ENCODE measurements around the gene PLXNA1. TPM values are rescaled to one million over a fixed set of nuclear protein-coding genes. Genes with fewer than 3 reads are reported as not detected.
A peak's percentile ranks its signal among the peaks of the same experiment; 100 is the strongest.

PLXNA1 gene
- total and polyA plus RNA-seq, 9 donors = 9.2 to 47.2 (median 25.7) TPM

- WGBS, 3 donors = 60 to 77% (median 71%) methylated on average over 15 to 17 of the region's 17 CpGs
- peak in 2 of 5 donors; percentile 37 to 42 for DNase-seq
- H3K4me3 ChIP-seq = no peak overlapping the region
- peak overlapping the region; percentile 18 to 24 for H3K27ac ChIP-seq
- intact Hi-C loops (cut with DNase I) = no loop called here
- no peaks in the 10 kb centered on the region for H3K9me3 ChIP-seq
- H3K27me3 ChIP-seq = no peaks in the 10 kb centered on the region
- TF ChIP-seq POLR2A (IDR thresholded peaks at IDR 0.05) (no peak), EP300 (IDR thresholded peaks at IDR 0.05) (no peak)
- TF ChIP-seq, protein P1, sequence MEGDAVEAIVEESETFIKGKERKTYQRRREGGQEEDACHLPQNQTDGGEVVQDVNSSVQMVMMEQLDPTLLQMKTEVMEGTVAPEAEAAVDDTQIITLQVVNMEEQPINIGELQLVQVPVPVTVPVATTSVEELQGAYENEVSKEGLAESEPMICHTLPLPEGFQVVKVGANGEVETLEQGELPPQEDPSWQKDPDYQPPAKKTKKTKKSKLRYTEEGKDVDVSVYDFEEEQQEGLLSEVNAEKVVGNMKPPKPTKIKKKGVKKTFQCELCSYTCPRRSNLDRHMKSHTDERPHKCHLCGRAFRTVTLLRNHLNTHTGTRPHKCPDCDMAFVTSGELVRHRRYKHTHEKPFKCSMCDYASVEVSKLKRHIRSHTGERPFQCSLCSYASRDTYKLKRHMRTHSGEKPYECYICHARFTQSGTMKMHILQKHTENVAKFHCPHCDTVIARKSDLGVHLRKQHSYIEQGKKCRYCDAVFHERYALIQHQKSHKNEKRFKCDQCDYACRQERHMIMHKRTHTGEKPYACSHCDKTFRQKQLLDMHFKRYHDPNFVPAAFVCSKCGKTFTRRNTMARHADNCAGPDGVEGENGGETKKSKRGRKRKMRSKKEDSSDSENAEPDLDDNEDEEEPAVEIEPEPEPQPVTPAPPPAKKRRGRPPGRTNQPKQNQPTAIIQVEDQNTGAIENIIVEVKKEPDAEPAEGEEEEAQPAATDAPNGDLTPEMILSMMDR (IDR thresholded peaks at IDR 0.05) = no peak
- H3K4me1 ChIP-seq (ENCODE audit: insufficient read depth) = peaks cover 25% of the 10 kb centered on the region
- H3K36me3 ChIP-seq = no peaks in the 10 kb centered on the region
Observed at GRCh38 chr3:126960604-126960995, 22.3 kb upstream of the PLXNA1 start.

DNA sequence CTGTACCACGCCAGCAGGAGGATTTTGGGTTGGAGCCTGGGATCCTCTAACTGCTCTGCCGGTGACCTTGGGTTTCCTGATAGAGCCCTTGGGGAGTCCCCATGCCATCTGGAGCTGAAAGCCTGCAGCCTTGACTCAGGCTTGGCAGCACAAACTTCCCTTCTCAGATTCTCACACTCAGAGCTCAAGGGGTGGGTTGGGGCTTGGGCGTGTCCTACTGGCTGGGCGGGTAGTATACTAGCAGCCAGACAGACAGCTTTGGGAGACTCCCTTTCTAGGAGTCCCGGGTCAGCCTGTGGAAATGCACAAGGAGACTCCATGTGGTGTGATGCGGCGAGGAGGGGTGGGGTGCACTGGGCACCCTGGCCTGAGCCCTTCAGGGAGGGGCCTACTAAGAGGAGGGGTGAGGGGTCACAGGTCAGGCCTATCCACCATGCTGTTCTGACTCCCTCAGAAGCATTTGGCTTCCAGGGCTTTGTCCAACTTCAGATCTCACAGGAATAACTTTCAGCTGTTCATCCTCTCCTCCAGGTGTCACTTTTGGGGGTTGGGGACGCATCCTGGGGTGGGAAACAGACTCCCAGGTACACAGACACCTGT is 21.6 kb upstream of the PLXNA1 start:
- WGBS, 3 donors = 24 to 28% (median 24%) methylated on average over 8 of the region's 8 CpGs
- H3K27me3 ChIP-seq = no peaks in the 10 kb centered on the region
- no peaks in the 10 kb centered on the region for H3K36me3 ChIP-seq
- peak overlapping the region in 1 of 2 donors; percentile 54 for H3K27ac ChIP-seq
- H3K9me3 ChIP-seq = no peaks in the 10 kb centered on the region
- DNase-seq = peak; percentile 69 to 84 (median 74)
- intact Hi-C loops (cut with DNase I) = no loop called here
- peaks cover 25% of the 10 kb centered on the region for H3K4me1 ChIP-seq (ENCODE audit: insufficient read depth)
- TF ChIP-seq, protein P1 (IDR thresholded peaks at IDR 0.05) = no peak
- TF ChIP-seq POLR2A (IDR thresholded peaks at IDR 0.05) = no peak
- no peak for TF ChIP-seq EP300 (IDR thresholded peaks at IDR 0.05)
- H3K4me3 ChIP-seq = no peak overlapping the region

- no peaks in the 10 kb centered on the region for H3K9me3 ChIP-seq
- WGBS, 3 donors = 59 to 74% (median 71%) methylated on average over 11 of the region's 11 CpGs
- no peaks in the 10 kb centered on the region for H3K27me3 ChIP-seq
- DNase-seq = peak; percentile 25 to 61 (median 46)
- intact Hi-C loops (cut with DNase I) = no loop called here
- H3K4me1 ChIP-seq (ENCODE audit: insufficient read depth) = peaks cover 23% of the 10 kb centered on the region
- H3K36me3 ChIP-seq = no peaks in the 10 kb centered on the region
- H3K27ac ChIP-seq = peak overlapping the region in 1 of 2 donors; percentile 54
- H3K4me3 ChIP-seq = no peak overlapping the region
- TF ChIP-seq, protein P1 (IDR thresholded peaks at IDR 0.05) = no peak
- TF ChIP-seq EP300 (IDR thresholded peaks at IDR 0.05) (no peak), POLR2A (IDR thresholded peaks at IDR 0.05) (no peak)
Observed at GRCh38 chr3:126961791-126962461, 21.0 kb upstream of the PLXNA1 start.

- Histone ChIP-seq H3K36me3 (no peaks in the 10 kb centered on the region), H3K4me3 (no peak overlapping the region), H3K27me3 (no peaks in the 10 kb centered on the region), H3K4me1 (ENCODE audit: insufficient read depth) (peaks cover 21% of the 10 kb centered on the region), H3K27ac (no peak overlapping the region), H3K9me3 (no peaks in the 10 kb centered on the region)
- 92 to 97% (median 97%) methylated on average over 8 of the region's 8 CpGs for WGBS, 3 donors
- DNase-seq = peak in 1 of 5 donors; percentile 23
- intact Hi-C loops (cut with DNase I) = no loop called here
- no peak for TF ChIP-seq EP300 (IDR thresholded peaks at IDR 0.05)
- TF ChIP-seq, protein P1 (IDR thresholded peaks at IDR 0.05) = no peak
- TF ChIP-seq POLR2A (IDR thresholded peaks at IDR 0.05) = no peak
Observed at GRCh38 chr3:126962756-126963155, 20.2 kb upstream of the PLXNA1 start.

Measured in ovary (tissue), 9 donors.